Prostate gland (tissue), 2 donors: ENCODE measurements around the gene ADAP1. TPM values are rescaled to one million over a fixed set of nuclear protein-coding genes. Genes with fewer than 3 reads are reported as not detected.
"Not testable (repeated sequence)": the region's sequence is repeated elsewhere in the genome, so short reads cannot be mapped to it uniquely, and the experiment has no call there.

Source experiments
- DNase-seq: peaks from one replicate; pipeline ENCODE4 v3.0.0-alpha.2; 2019; ENCODE audit warnings: low spot score
- H3K27ac ChIP-seq, 2 donors: fragments of 200-600 bp; sonication (generic); 2 replicates each; pipeline ENCODE4 v1.5.1; 2017 to 2019
- H3K27me3 ChIP-seq: fragments of 200-600 bp; sonication (generic); replicated peaks from 2 replicates; pipeline ENCODE4 v1.5.1; 2019; ENCODE audit not compliant: insufficient read depth
- H3K36me3 ChIP-seq, 2 donors: fragments of 200-600 bp; sonication (generic); 1 replicate in 1 of 2; 2 replicates in 1 of 2; pipeline versions ENCODE4 v1.5.1 to v1.8.1; 2017 to 2019
- H3K4me1 ChIP-seq: fragments of 200-600 bp; sonication (generic); replicated peaks from 2 replicates; pipeline ENCODE4 v1.5.1; 2019
- H3K4me3 ChIP-seq, 2 donors: fragments of 200-600 bp; sonication (generic); 2 replicates each; pipeline ENCODE4 v1.5.1; 2017 to 2019
- H3K9me3 ChIP-seq: fragments of 200-600 bp; sonication (generic); 2 replicates; pipeline ENCODE4 v1.5.1; 2017
- POLR2A ChIP-seq: fragments of 450-650 bp; IDR thresholded peaks from one replicate; pipeline ENCODE4 v1.6.1; 2016; ENCODE audit warnings: antibody characterized with exemption, mild to moderate bottlenecking
- WGBS: methylation state at CpG from one replicate; pipeline ENCODE4 v1.1.5; 2018; 5-methylcytosine and 5-hydroxymethylcytosine counted together
- intact Hi-C: fragments of 100-400 bp; cut with DNase I; formaldehyde crosslinking; loops from one replicate; pipeline ENCODE4 v1.14.2; 2022
- total RNA-seq, 2 donors: library from RNA; depleted of rRNA; stranded (reverse); fragments of >200 nt; gene quantifications; one replicate each; pipeline ENCODE4 v1.1.0, GENCODE V29; 2016
- TF ChIP-seq, protein P1 (sequence below), 4 experiments: fragments of 200-600 bp in 2 of 4; fragments of 450-650 bp in 2 of 4; sonication (generic) in 2 of 4; IDR thresholded peaks; 1 replicate in 3 of 4; 2 replicates in 1 of 4; pipeline ENCODE4 v1.5.1; 2016 to 2019; ENCODE audit warnings: antibody characterized with exemption in 4 of 4, mild to moderate bottlenecking in 2 of 4, moderate library complexity in 2 of 4

ADAP1 gene, protein sequence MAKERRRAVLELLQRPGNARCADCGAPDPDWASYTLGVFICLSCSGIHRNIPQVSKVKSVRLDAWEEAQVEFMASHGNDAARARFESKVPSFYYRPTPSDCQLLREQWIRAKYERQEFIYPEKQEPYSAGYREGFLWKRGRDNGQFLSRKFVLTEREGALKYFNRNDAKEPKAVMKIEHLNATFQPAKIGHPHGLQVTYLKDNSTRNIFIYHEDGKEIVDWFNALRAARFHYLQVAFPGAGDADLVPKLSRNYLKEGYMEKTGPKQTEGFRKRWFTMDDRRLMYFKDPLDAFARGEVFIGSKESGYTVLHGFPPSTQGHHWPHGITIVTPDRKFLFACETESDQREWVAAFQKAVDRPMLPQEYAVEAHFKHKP
- total RNA-seq, result 1 to 10 TPM; 5.9 to 8.3 TPM

DNA sequence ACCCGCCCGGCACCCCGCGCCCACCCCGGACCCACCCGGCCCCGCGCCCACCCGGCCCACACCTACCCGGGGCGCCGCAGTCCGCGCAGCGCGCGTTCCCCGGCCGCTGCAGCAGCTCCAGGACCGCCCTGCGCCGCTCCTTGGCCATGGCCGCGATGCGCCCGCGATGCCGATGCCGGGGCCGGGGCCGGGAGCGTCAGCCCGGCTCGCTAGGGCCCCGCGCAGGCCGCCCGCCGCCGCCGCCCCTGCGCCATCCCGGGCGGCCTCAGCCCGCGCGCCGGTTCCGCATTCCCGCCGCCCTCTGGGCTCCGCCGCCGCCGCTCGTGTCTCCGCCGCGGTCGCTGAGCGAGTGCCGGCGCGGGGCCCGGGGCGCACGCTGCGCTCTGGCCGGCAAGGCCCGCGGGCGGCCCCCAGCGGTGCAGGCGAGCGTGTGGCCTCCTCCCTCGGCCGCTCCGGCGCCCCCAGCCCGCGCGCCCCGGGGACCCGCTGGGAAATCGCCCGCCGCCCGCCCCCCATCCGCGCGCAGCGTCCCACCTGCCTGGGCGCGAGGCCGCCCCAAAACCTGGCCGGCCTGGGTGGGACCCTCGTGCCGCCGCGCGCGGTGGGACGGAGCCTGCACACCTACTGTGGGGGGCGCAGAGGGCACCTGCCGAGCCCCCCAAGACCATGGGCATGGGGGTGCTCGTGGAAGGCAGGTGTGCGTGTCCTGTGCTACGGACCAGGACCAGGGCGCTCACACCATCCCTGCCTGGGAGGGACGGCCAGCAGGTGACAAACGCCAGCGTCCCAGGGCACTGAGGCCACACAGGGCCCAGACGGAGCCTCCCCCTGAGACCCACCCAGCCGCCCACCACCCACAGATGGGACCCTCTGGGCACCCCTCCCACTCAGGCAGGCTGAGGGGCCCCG lies at the start of gene ADAP1:
Gene ADAP1 (minus strand): TSS at position 351 of the 909 bp plus-strand sequence. CDS start 203 bp downstream, at position 148.
- TF ChIP-seq POLR2A, result no peak
- TF ChIP-seq, protein P1, sequence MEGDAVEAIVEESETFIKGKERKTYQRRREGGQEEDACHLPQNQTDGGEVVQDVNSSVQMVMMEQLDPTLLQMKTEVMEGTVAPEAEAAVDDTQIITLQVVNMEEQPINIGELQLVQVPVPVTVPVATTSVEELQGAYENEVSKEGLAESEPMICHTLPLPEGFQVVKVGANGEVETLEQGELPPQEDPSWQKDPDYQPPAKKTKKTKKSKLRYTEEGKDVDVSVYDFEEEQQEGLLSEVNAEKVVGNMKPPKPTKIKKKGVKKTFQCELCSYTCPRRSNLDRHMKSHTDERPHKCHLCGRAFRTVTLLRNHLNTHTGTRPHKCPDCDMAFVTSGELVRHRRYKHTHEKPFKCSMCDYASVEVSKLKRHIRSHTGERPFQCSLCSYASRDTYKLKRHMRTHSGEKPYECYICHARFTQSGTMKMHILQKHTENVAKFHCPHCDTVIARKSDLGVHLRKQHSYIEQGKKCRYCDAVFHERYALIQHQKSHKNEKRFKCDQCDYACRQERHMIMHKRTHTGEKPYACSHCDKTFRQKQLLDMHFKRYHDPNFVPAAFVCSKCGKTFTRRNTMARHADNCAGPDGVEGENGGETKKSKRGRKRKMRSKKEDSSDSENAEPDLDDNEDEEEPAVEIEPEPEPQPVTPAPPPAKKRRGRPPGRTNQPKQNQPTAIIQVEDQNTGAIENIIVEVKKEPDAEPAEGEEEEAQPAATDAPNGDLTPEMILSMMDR (IDR thresholded peaks at IDR 0.05), result peak in 1 of 4 experiments; percentile 57
- no peak for DNase-seq
- intact Hi-C loops, result no loop called here
- WGBS, result 8% methylated on average over 84 of the region's 115 CpGs
- H3K9me3 ChIP-seq, result no peaks in the 10 kb centered on the region
- H3K36me3 ChIP-seq, result no peaks in the 10 kb centered on the region
- no peak within 1 kb of the TSS for H3K27ac ChIP-seq
- H3K4me1 ChIP-seq, result peaks cover 8% of the 10 kb centered on the region
- H3K4me3 ChIP-seq, result peak within 1 kb of the TSS; percentile 40 to 44
- H3K27me3 ChIP-seq, result no peaks in the 10 kb centered on the region

DNA sequence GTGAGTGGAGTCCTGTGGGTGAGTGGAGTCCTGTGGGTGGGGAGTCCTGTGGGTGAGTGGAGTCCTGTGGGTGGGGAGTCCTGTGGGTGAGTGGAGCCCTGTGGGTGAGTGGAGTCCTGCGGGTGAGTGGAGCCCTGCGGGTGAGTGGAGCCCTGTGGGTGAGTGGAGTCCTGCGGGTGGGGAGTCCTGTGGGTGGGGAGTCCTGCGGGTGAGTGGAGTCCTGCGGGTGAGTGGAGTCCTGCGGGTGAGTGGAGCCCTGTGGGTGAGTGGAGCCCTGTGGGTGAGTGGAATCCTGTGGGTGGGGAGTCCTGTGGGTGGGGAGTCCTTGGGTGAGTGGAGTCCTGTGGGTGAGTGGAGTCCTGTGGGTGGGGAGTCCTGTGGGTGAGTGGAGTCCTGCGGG lies 48.0 kb upstream of the ADAP1 start:
- H3K36me3 ChIP-seq, H3K4me3 ChIP-seq, intact Hi-C loops, H3K27ac ChIP-seq, H3K4me1 ChIP-seq, H3K9me3 ChIP-seq, H3K27me3 ChIP-seq, DNase-seq: not testable (repeated sequence)
- 65% methylated on average over 2 of the region's 7 CpGs for WGBS

DNA sequence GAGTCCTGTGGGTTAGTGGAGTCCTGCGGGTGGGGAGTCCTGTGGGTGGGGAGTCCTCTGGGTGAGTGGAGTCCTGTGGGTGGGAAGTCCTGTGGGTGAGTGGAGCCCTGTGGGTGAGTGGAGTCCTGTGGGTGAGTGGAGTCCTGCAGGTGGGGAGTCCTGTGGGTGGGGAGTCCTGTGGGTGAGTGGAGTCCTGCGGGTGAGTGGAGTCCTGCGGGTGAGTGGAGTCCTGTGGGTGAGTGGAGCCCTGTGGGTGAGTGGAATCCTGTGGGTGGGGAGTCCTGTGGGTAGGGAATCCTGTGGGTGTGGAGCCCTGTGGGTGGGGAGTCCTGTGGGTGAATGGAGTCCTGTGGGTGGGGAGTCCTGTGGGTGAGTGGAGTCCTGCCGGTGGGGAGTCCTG lies 47.5 kb upstream of the ADAP1 start:
- H3K9me3 ChIP-seq, H3K27me3 ChIP-seq, H3K4me1 ChIP-seq, intact Hi-C loops, DNase-seq, H3K4me3 ChIP-seq, H3K36me3 ChIP-seq, H3K27ac ChIP-seq: not testable (repeated sequence)
- 94% methylated on average over 4 of the region's 4 CpGs for WGBS

DNA sequence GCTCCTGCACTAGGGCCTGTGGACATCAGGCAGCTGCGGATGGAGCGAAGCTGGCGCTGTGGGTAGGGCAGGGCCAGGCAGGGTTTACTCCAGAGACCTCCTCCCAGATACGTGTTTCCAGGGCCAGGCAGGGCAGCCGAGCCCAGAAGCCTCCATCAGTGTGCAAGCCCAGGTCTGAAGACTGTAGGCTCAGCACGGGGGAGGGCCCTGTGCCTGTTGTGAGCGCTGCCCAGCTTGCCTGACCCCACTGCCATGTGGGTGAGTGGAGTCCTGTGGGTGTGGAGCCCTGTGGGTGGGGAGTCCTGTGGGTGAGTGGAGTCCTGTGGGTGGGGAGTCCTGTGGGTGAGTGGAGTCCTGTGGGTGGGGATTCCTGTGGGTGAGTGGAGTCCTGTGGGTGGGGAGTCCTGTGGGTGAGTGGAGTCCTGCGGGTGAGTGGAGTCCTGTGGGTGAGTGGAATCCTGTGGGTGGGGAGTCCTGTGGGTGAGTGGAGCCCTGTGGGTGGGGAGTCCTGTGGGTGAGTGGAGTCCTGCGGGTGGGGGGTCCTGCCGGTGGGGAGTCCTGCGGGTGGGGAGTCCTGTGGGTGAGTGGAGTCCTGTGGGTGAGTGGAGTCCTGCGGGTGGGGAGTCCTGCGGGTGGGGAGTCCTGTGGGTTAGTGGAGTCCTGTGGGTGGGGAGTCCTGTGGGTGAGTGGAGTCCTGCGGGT lies 46.7 kb upstream of the ADAP1 start:
- WGBS, result 83% methylated on average over 14 of the region's 14 CpGs

DNA sequence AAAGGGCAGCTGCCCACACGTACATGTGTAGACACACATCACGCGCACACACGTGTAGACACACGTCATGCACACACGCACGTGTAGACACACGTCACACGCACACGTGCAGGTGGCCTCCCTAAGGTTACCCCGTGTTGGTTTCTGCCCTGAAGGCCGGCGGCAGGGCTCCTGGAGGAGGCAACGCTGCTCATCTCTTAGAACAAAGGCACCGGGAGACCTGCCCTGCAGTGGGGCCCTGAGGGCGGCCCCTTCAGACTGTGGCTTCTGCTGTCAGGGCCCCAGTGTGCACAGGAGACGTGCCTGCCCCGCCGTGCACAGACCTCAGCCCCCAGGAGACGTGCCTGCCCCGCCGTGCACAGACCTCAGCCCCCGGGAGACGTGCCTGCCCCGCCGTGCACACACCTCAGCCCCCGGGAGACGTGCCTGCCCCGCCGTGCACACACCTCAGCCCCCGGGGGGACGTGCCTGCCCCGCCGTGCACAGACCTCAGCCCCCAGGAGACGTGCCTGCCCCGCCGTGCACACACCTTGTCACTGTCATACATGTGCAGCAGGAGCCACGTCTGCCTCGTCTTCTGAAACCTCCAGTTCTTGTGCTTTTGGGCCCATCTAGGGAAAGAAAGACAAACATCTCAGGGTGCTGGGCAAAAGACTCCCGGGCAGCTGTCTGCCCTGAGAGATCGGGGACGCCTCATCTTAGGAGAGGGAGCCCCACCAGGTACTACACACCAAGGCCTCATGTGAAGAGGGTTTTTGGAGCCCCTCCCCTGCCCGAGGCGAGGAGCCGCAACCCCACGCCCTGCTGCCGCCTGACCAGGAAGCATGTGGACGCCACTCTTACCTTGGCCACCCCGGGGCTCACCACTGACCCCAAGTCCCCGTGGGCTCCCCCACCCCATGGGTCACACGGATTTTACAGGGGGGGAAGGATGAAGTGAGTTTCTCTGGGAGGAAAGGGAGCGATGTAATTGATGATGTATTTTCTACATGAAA lies 45.8 kb upstream of the ADAP1 start:
- no peak for TF ChIP-seq POLR2A
- TF ChIP-seq, protein P1 (IDR thresholded peaks at IDR 0.05), result no peak
- Histone ChIP-seq H3K27ac (no peak overlapping the region), H3K9me3 (no peaks in the 10 kb centered on the region), H3K4me3 (no peak overlapping the region), H3K4me1 (no peaks in the 10 kb centered on the region), H3K36me3 (no peaks in the 10 kb centered on the region), H3K27me3 (no peaks in the 10 kb centered on the region)
- 83% methylated on average over 50 of the region's 52 CpGs for WGBS
- intact Hi-C loops, result no loop called here
- no peak for DNase-seq

More for the DNA sequence above, 46.7 kb upstream of the ADAP1 start:
- H3K9me3 ChIP-seq, H3K4me3 ChIP-seq, H3K27ac ChIP-seq, H3K27me3 ChIP-seq, intact Hi-C loops, H3K4me1 ChIP-seq, DNase-seq, H3K36me3 ChIP-seq: not testable (repeated sequence)
